Endodermal cell (in vitro differentiated cells): Measurements from ENCODE around the gene WSB1. TPM values are rescaled to one million over a fixed set of nuclear protein-coding genes. Genes with fewer than 3 reads are reported as not detected.
A peak's percentile ranks its signal among the peaks of the same experiment; 100 is the strongest.

ENCODE experiments used
- DNase-seq: peaks from one replicate; pipeline ENCODE4 v3.0.0-alpha.2; 2017
- H3K27ac ChIP-seq: 2 replicates; pipeline ENCODE4 v1.5.1; 2013; ENCODE audit warnings: mild to moderate bottlenecking, low read depth, low read length, moderate library complexity
- H3K27me3 ChIP-seq: 2 replicates; pipeline ENCODE4 v1.6.1; 2013; ENCODE audit warnings: mild to moderate bottlenecking, low read length, moderate library complexity; ENCODE audit not compliant: insufficient read depth, control insufficient read depth, poor library complexity, severe bottlenecking
- H3K36me3 ChIP-seq: 2 replicates; pipeline ENCODE4 v1.7.0; 2013; ENCODE audit warnings: mild to moderate bottlenecking, low read length, moderate library complexity; ENCODE audit not compliant: control insufficient read depth, insufficient read depth
- H3K4me1 ChIP-seq: one replicate; pipeline ENCODE4 v1.7.0; 2013; ENCODE audit warnings: low read length; ENCODE audit not compliant: control insufficient read depth, insufficient read depth
- H3K4me3 ChIP-seq: 2 replicates; pipeline ENCODE4 v1.5.1; 2013; ENCODE audit warnings: mild to moderate bottlenecking, low read length, moderate library complexity
- H3K9ac ChIP-seq: 2 replicates; pipeline ENCODE4 v1.6.1; 2013; ENCODE audit warnings: mild to moderate bottlenecking, low read length, moderate library complexity; ENCODE audit not compliant: poor library complexity, severe bottlenecking; ENCODE audit errors: extremely low read depth
- H3K9me3 ChIP-seq: 2 replicates; pipeline ENCODE4 v1.6.1; 2013; ENCODE audit warnings: mild to moderate bottlenecking, low read length, moderate library complexity; ENCODE audit not compliant: control insufficient read depth
- H3K27ac Mint-ChIP-seq: 2 replicates; pipeline ENCODE4 v1.8.0; 2020; ENCODE audit warnings: mixed read lengths
- H3K27me3 Mint-ChIP-seq: 2 replicates; pipeline ENCODE4 v1.8.0; 2021; ENCODE audit warnings: mild to moderate bottlenecking, mixed read lengths; ENCODE audit not compliant: insufficient read depth
- H3K36me3 Mint-ChIP-seq: 2 replicates; pipeline ENCODE4 v1.8.0; 2020; ENCODE audit warnings: low read depth, mixed read lengths
- H3K4me1 Mint-ChIP-seq: 2 replicates; pipeline ENCODE4 v1.8.0; 2020; ENCODE audit warnings: mixed read lengths
- H3K4me3 Mint-ChIP-seq: 2 replicates; pipeline ENCODE4 v1.8.0; 2020; ENCODE audit warnings: mild to moderate bottlenecking, moderate library complexity, mixed read lengths
- H3K9me3 Mint-ChIP-seq: 2 replicates; pipeline ENCODE4 v1.8.0; 2020; ENCODE audit warnings: mild to moderate bottlenecking, mixed read lengths
- WGBS, 2 experiments: methylation state at CpG; one replicate each; pipeline versions ENCODE4 v1.1.5 to v1.1.7; 2013; ENCODE audit warnings: missing lambda C conversion rate in 2 of 2, mixed read lengths in 1 of 2; ENCODE audit not compliant: insufficient coverage in 1 of 2, insufficient read length in 1 of 2; 5-methylcytosine and 5-hydroxymethylcytosine counted together
- total RNA-seq, 2 donors: library from RNA; stranded (reverse); fragmentation: NEBNext Ultra II Directional in 1 of 2; extraction: Animal tissue kit (Norgen Biotek cat#: 25700) in 1 of 2; gene quantifications; 2 replicates in 1 of 2; 3 replicates in 1 of 2; pipeline ENCODE4 v1.2.1, GENCODE V29; 2021
- TF ChIP-seq, protein P1 (sequence below): fragments of 200-600 bp; sonication (generic); conservative IDR thresholded peaks from 2 replicates; pipeline ENCODE4 v1.5.0; 2021; ENCODE audit warnings: antibody characterized with exemption, mild to moderate bottlenecking

Gene WSB1
- total RNA-seq, 2 donors from 2014 or later: 236 to 270 TPM

- DNase-seq: no peak
- Histone ChIP-seq H3K9ac (no peak overlapping the region), H3K4me3 (no peak overlapping the region), H3K9me3 (no peaks in the 10 kb centered on the region), H3K27ac (no peak overlapping the region), H3K36me3 (no peaks in the 10 kb centered on the region), H3K27me3 (no peaks in the 10 kb centered on the region), H3K4me1 (peaks cover 4% of the 10 kb centered on the region)
- H3K9me3 Mint-ChIP-seq: no peaks in the 10 kb centered on the region
- peaks cover 9% of the 10 kb centered on the region for H3K4me1 Mint-ChIP-seq
- no peaks in the 10 kb centered on the region for H3K27me3 Mint-ChIP-seq
- H3K4me3 Mint-ChIP-seq: no peak overlapping the region
- TF ChIP-seq, protein P1, sequence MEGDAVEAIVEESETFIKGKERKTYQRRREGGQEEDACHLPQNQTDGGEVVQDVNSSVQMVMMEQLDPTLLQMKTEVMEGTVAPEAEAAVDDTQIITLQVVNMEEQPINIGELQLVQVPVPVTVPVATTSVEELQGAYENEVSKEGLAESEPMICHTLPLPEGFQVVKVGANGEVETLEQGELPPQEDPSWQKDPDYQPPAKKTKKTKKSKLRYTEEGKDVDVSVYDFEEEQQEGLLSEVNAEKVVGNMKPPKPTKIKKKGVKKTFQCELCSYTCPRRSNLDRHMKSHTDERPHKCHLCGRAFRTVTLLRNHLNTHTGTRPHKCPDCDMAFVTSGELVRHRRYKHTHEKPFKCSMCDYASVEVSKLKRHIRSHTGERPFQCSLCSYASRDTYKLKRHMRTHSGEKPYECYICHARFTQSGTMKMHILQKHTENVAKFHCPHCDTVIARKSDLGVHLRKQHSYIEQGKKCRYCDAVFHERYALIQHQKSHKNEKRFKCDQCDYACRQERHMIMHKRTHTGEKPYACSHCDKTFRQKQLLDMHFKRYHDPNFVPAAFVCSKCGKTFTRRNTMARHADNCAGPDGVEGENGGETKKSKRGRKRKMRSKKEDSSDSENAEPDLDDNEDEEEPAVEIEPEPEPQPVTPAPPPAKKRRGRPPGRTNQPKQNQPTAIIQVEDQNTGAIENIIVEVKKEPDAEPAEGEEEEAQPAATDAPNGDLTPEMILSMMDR: no peak
- no peak overlapping the region for H3K27ac Mint-ChIP-seq
- H3K36me3 Mint-ChIP-seq: no peaks in the 10 kb centered on the region
Observed at GRCh38 chr17:27289856-27290255, 4.1 kb upstream of the WSB1 start.

- H3K4me3 Mint-ChIP-seq: no peak overlapping the region
- no peaks in the 10 kb centered on the region for H3K27me3 Mint-ChIP-seq
- H3K9ac ChIP-seq: no peak overlapping the region
- no peaks in the 10 kb centered on the region for H3K9me3 Mint-ChIP-seq
- TF ChIP-seq, protein P1: no peak
- H3K27ac Mint-ChIP-seq: no peak overlapping the region
- no peaks in the 10 kb centered on the region for H3K27me3 ChIP-seq
- no peak overlapping the region for H3K27ac ChIP-seq
- peaks cover 15% of the 10 kb centered on the region for H3K4me1 Mint-ChIP-seq
- H3K36me3 ChIP-seq: no peaks in the 10 kb centered on the region
- 86 to 94% methylated on average over 1 to 3 of the region's 3 CpGs for WGBS, 2 experiments
- no peak overlapping the region for H3K4me3 ChIP-seq
- H3K4me1 ChIP-seq: peaks cover 4% of the 10 kb centered on the region
- H3K9me3 ChIP-seq: no peaks in the 10 kb centered on the region
- DNase-seq: no peak
- H3K36me3 Mint-ChIP-seq: peaks cover 2% of the 10 kb centered on the region
Observed at GRCh38 chr17:27290916-27291598, 2.9 kb upstream of the WSB1 start.

DNA sequence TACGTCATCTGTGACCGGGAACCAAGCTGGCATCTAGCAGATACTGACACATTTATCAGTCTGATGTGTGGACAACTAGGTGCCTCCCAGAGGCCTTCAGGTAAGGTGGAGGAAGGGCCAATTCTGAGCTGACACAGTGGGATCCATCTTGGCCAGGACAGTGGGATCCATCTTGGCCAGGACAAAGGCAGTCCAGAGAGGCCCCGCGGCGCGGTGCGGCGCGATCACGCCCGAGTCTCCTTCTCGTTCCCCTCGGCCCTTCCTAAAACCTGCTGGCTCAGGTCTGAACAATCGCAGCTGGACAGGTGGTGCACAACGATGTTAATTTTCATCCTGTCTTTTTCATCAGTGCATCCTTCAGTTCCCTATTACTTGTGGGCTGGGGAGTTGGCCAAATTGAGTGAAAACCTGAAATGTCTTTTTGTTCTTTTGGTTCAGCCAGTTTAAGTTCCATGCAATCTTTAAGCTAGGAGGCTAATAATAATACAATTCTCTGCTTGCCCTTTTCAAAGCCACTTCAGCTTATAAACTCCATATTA lies 486 bp upstream of the WSB1 start:
- peaks cover 13% of the 10 kb centered on the region for H3K36me3 Mint-ChIP-seq
- peak; percentile 64 for DNase-seq
- no peaks in the 10 kb centered on the region for H3K27me3 Mint-ChIP-seq
- Histone ChIP-seq H3K9me3 (no peaks in the 10 kb centered on the region), H3K27ac (peak overlapping the region; percentile 95), H3K36me3 (peaks cover 15% of the 10 kb centered on the region), H3K9ac (peak overlapping the region; percentile 93), H3K4me3 (peak overlapping the region; percentile 99), H3K4me1 (peaks cover 4% of the 10 kb centered on the region), H3K27me3 (no peaks in the 10 kb centered on the region)
- no peaks in the 10 kb centered on the region for H3K9me3 Mint-ChIP-seq
- peaks cover 22% of the 10 kb centered on the region for H3K4me1 Mint-ChIP-seq
- TF ChIP-seq, protein P1: no peak
- 89 to 92% methylated on average over 15 of the region's 15 CpGs for WGBS, 2 experiments
- peak overlapping the region; percentile 93 for H3K27ac Mint-ChIP-seq
- H3K4me3 Mint-ChIP-seq: peak overlapping the region; percentile 100
